Thymus (tissue), 14 donors: ENCODE measurements around the gene CBX1. TPM values are rescaled to one million over a fixed set of nuclear protein-coding genes. Genes with fewer than 3 reads are reported as not detected.
A peak's percentile ranks its signal among the peaks of the same experiment; 100 is the strongest.

Experiments
- DNase-seq, 9 donors: peaks; one replicate each; pipeline ENCODE4 v3.0.0-alpha.2; 2013; ENCODE audit warnings: low spot score in 9 of 9, low read depth in 6 of 9, missing footprints in 1 of 9
- H3K27ac ChIP-seq, 2 donors: one replicate each; pipeline ENCODE4 v1.5.1; 2013; ENCODE audit warnings: control low read depth in 1 of 2, low read depth in 1 of 2, low read length in 1 of 2, mild to moderate bottlenecking in 1 of 2, moderate library complexity in 1 of 2
- H3K27me3 ChIP-seq, 2 donors: one replicate each; pipeline ENCODE4 v1.5.1; 2013; ENCODE audit warnings: low read length in 1 of 2; ENCODE audit not compliant: control insufficient read depth in 2 of 2, insufficient read depth in 1 of 2
- H3K36me3 ChIP-seq, 2 donors: one replicate each; pipeline ENCODE4 v1.5.1; 2013; ENCODE audit warnings: low read length in 1 of 2, mild to moderate bottlenecking in 1 of 2, moderate library complexity in 1 of 2; ENCODE audit not compliant: control insufficient read depth in 2 of 2, insufficient read depth in 2 of 2
- H3K4me1 ChIP-seq, 2 donors: one replicate each; pipeline ENCODE4 v1.5.1; 2013; ENCODE audit warnings: low read length in 2 of 2; ENCODE audit not compliant: control insufficient read depth in 2 of 2, insufficient read depth in 2 of 2
- H3K4me3 ChIP-seq, 2 donors: one replicate each; pipeline ENCODE4 v1.5.1; 2013; ENCODE audit warnings: low read length in 2 of 2, control low read depth in 1 of 2, mild to moderate bottlenecking in 1 of 2
- H3K9me3 ChIP-seq, 2 donors: one replicate each; pipeline ENCODE4 v1.5.1; 2013; ENCODE audit warnings: low read length in 1 of 2, mild to moderate bottlenecking in 1 of 2; ENCODE audit not compliant: control insufficient read depth in 2 of 2, insufficient read depth in 1 of 2
- WGBS: extraction: QIAGEN DNeasy Blood & Tissue Kit; methylation state at CpG from one replicate; pipeline ENCODE4 v1.1.7; 2013; 5-methylcytosine and 5-hydroxymethylcytosine counted together
- long read RNA-seq, 10 donors: transcript quantifications; one replicate each; lab custom pipeline, GENCODE V29; 2026
- polyA plus RNA-seq: library from polyadenylated mRNA; stranded (reverse); fragments of 200-250 nt; gene quantifications from one replicate; pipeline ENCODE4 v1.2.3, GENCODE V29; 2013
- total RNA-seq: library from RNA; stranded (reverse); fragments of 120-200 nt; gene quantifications from one replicate; pipeline ENCODE4 v1.2.4, GENCODE V29; 2013
- donor health status: healthy.

Gene CBX1
- total RNA-seq = 64.6 TPM
- 39.8 TPM for polyA plus RNA-seq
- long read RNA-seq, donor 1, partial matches to known transcripts = 0 of 5 reads
- long read RNA-seq, donor 1, other reads (novel, unspliced or antisense) = 0 of 5 reads
- long read RNA-seq, donor 2 = 0 reads
- long read RNA-seq, donor 3, transcript CBX1-201 (5 exons, 2,232 nt) = major isoform, 37 of 65 reads
- long read RNA-seq, donor 3, partial matches to known transcripts = 26 of 65 reads
- long read RNA-seq, donor 3, other reads (novel, unspliced or antisense) = 0 of 65 reads
- long read RNA-seq, donor 4, transcript CBX1-201 (5 exons, 2,232 nt) = major isoform, 5 of 20 reads
- long read RNA-seq, donor 4, partial matches to known transcripts = 15 of 20 reads
- long read RNA-seq, donor 4, other reads (novel, unspliced or antisense) = 0 of 20 reads
- long read RNA-seq, donor 5, transcript CBX1-201 (5 exons, 2,232 nt) = major isoform, 28 of 73 reads
- long read RNA-seq, donor 5, partial matches to known transcripts = 41 of 73 reads
- long read RNA-seq, donor 5, other reads (novel, unspliced or antisense) = 0 of 73 reads
- long read RNA-seq, donor 6, transcript CBX1-201 (5 exons, 2,232 nt) = major isoform, 25 of 48 reads
- long read RNA-seq, donor 6, partial matches to known transcripts = 21 of 48 reads
- long read RNA-seq, donor 6, other reads (novel, unspliced or antisense) = 0 of 48 reads
- long read RNA-seq, donor 7, transcript CBX1-201 (5 exons, 2,232 nt) = major isoform, 39 of 39 reads
- long read RNA-seq, donor 7, partial matches to known transcripts = 0 of 39 reads
- long read RNA-seq, donor 7, other reads (novel, unspliced or antisense) = 0 of 39 reads
- long read RNA-seq, donor 8, transcript CBX1-201 (5 exons, 2,232 nt) = major isoform, 9 of 10 reads
- long read RNA-seq, donor 8, partial matches to known transcripts = 0 of 10 reads
- long read RNA-seq, donor 8, other reads (novel, unspliced or antisense) = 0 of 10 reads
- long read RNA-seq, donor 9, transcript CBX1-201 (5 exons, 2,232 nt) = major isoform, 20 of 42 reads
- long read RNA-seq, donor 9, partial matches to known transcripts = 20 of 42 reads
- long read RNA-seq, donor 9, other reads (novel, unspliced or antisense) = 0 of 42 reads
- long read RNA-seq, donor 10, transcript CBX1-201 (5 exons, 2,232 nt) = major isoform, 20 of 44 reads
- long read RNA-seq, donor 10, partial matches to known transcripts = 23 of 44 reads
- long read RNA-seq, donor 10, other reads (novel, unspliced or antisense) = 0 of 44 reads

GRCh38 chr17:48101012-48101720 lies at the start of gene CBX1:
CBX1 (minus strand) TSS chr17:48101478; CDS start chr17:48077004, 24,474 bp downstream.
- peak; percentile 79 to 96 (median 90) for DNase-seq
- Histone ChIP-seq H3K27me3 (peaks cover 0 to 3% of the 10 kb centered on the region in 2 donors), H3K4me3 (peak within 1 kb of the TSS; percentile 78 to 96), H3K9me3 (no peaks in the 10 kb centered on the region), H3K36me3 (no peaks in the 10 kb centered on the region), H3K27ac (peak within 1 kb of the TSS; percentile 85 to 91), H3K4me1 (peaks cover 4 to 19% of the 10 kb centered on the region in 2 donors)
- under 1% methylated on average over 79 of the region's 79 CpGs for WGBS

GRCh38 chr17:48150597-48151001 lies 49.3 kb upstream of the CBX1 start:
- DNase-seq = no peak
- no peaks in the 10 kb centered on the region for H3K9me3 ChIP-seq
- H3K27ac ChIP-seq = no peak overlapping the region
- H3K4me3 ChIP-seq = no peak overlapping the region
- H3K36me3 ChIP-seq = peaks cover 3 to 16% of the 10 kb centered on the region in 2 donors
- no peaks in the 10 kb centered on the region for H3K27me3 ChIP-seq
- no peaks in the 10 kb centered on the region for H3K4me1 ChIP-seq
- 95% methylated on average over 11 of the region's 11 CpGs for WGBS

GRCh38 chr17:48149787-48150463 lies 48.6 kb upstream of the CBX1 start:
- Histone ChIP-seq H3K4me3 (no peak overlapping the region), H3K4me1 (no peaks in the 10 kb centered on the region), H3K36me3 (peaks cover 3 to 16% of the 10 kb centered on the region in 2 donors), H3K27me3 (no peaks in the 10 kb centered on the region), H3K9me3 (no peaks in the 10 kb centered on the region), H3K27ac (no peak overlapping the region)
- WGBS = 98% methylated on average over 4 of the region's 4 CpGs
- DNase-seq = no peak

- no peaks in the 10 kb centered on the region for H3K27me3 ChIP-seq
- H3K9me3 ChIP-seq = no peaks in the 10 kb centered on the region
- peak in 1 of 9 donors; percentile 19 for DNase-seq
- no peak overlapping the region for H3K4me3 ChIP-seq
- WGBS = 90% methylated on average over 16 of the region's 16 CpGs
- no peak overlapping the region for H3K27ac ChIP-seq
- no peaks in the 10 kb centered on the region for H3K4me1 ChIP-seq
- H3K36me3 ChIP-seq = peaks cover 3 to 12% of the 10 kb centered on the region in 2 donors
Measured at GRCh38 chr17:48148854-48149786, 47.8 kb upstream of the CBX1 start.

GRCh38 chr17:48148029-48148770 lies 46.9 kb upstream of the CBX1 start:
- Histone ChIP-seq H3K4me3 (no peak overlapping the region), H3K9me3 (no peaks in the 10 kb centered on the region), H3K27me3 (peaks cover 0 to 2% of the 10 kb centered on the region in 2 donors), H3K36me3 (peaks cover 5 to 8% of the 10 kb centered on the region in 2 donors), H3K4me1 (no peaks in the 10 kb centered on the region), H3K27ac (no peak overlapping the region)
- DNase-seq = no peak
- WGBS = 67% methylated on average over 14 of the region's 14 CpGs

GRCh38 chr17:48144976-48145798 lies 43.9 kb upstream of the CBX1 start:
- no peak for DNase-seq
- H3K27me3 ChIP-seq = peaks cover 0 to 2% of the 10 kb centered on the region in 2 donors
- WGBS = 95% methylated on average over 3 of the region's 3 CpGs

More at GRCh38 chr17:48144976-48145798, 43.9 kb upstream of the CBX1 start:
- no peak overlapping the region for H3K4me3 ChIP-seq
- H3K9me3 ChIP-seq = no peaks in the 10 kb centered on the region
- peaks cover 5 to 13% of the 10 kb centered on the region in 2 donors for H3K36me3 ChIP-seq
- no peak overlapping the region for H3K27ac ChIP-seq
- no peaks in the 10 kb centered on the region for H3K4me1 ChIP-seq
